K562 (cell line): ENCODE results near the gene CCDC85C. TPM values are rescaled to one million over a fixed set of nuclear protein-coding genes. Genes with fewer than 3 reads are reported as not detected.
A peak's percentile ranks its signal among the peaks of the same experiment; 100 is the strongest.

Source experiments
- ATAC-seq: fragments of 200-7000 bp; cut with Tn5 transposase; 3 replicates; pipeline ENCODE4 v1.9.1; 2020; ENCODE audit warnings: moderate library complexity
- BruUV-seq: library from RNA; stranded (reverse); fragments of 400-500 nt; replicated peaks from 2 replicates; lab custom pipeline; 2021; lab: Mats Ljungman, UMichigan
- CTCF ChIA-PET: fragments of 300-600 bp; formaldehyde crosslinking; extraction: SDS; loops from one replicate; lab custom pipeline; 2021; ENCODE audit warnings: low intra/inter-chr PET ratio; lab: Yijun Ruan, JAX
- POLR2A ChIA-PET: fragments of 300-600, 350-650 bp; sonication (Branson Sonifier 250); formaldehyde crosslinking; extraction: SDS; loops from one replicate; lab custom pipeline; 2021; ENCODE audit warnings: antibody characterized with exemption, inconsistent platforms; lab: Yijun Ruan, JAX
- DNase-seq, 4 experiments: peaks; one replicate each; pipeline versions ENCODE4 v3.0.0 to v3.0.0-alpha.2; 2011 to 2018; ENCODE audit warnings: low spot score in 3 of 4, mixed read lengths in 3 of 4; ENCODE audit errors: extremely low read depth in 1 of 4
- FAIRE-seq: peaks from 2 replicates; lab custom pipeline; 2011; peaks lifted over from hg19 to GRCh38; lab: Jason Lieb, UNC
- H2AFZ ChIP-seq: 2 replicates; pipeline ENCODE4 v1.6.0; 2011; ENCODE audit warnings: low read depth, low read length, control low read depth, inconsistent platforms
- H3K27ac ChIP-seq: fragments of 200-600 bp; 3 replicates; pipeline ENCODE4 v1.8.0; 2011; ENCODE audit warnings: low read depth, mild to moderate bottlenecking, control low read depth, inconsistent platforms, low read length, moderate library complexity, mixed read lengths; ENCODE audit errors: extremely low read depth
- H3K27me3 ChIP-seq, 2 experiments: fragments of 300-600 bp in 1 of 2; 2 replicates in 1 of 2; 3 replicates in 1 of 2; pipeline versions ENCODE4 v1.6.0 to v1.8.0; 2011; ENCODE audit warnings: inconsistent platforms in 2 of 2, low read length in 2 of 2, mild to moderate bottlenecking in 1 of 2, mixed read lengths in 1 of 2, moderate library complexity in 1 of 2; ENCODE audit not compliant: control insufficient read depth in 2 of 2, insufficient read depth in 2 of 2
- H3K36me3 ChIP-seq: fragments of 300-600 bp; 3 replicates; pipeline ENCODE4 v1.8.0; 2011; ENCODE audit warnings: mild to moderate bottlenecking, low read length, inconsistent platforms; ENCODE audit not compliant: control insufficient read depth, insufficient read depth
- H3K4me1 ChIP-seq, 2 experiments: fragments of 200-600 bp in 1 of 2; replicated peaks in 1 of 2; 2 replicates in 1 of 2; 3 replicates in 1 of 2; pipeline versions ENCODE4 v1.5.1 to v1.8.0; 2011; ENCODE audit warnings: inconsistent platforms in 2 of 2, low read length in 2 of 2, mild to moderate bottlenecking in 1 of 2, mixed read lengths in 1 of 2, moderate library complexity in 1 of 2; ENCODE audit not compliant: control insufficient read depth in 2 of 2, insufficient read depth in 2 of 2
- H3K4me2 ChIP-seq: 2 replicates; pipeline ENCODE4 v1.6.1; 2011; ENCODE audit warnings: low read length, control low read depth, inconsistent platforms, mixed read lengths; ENCODE audit not compliant: insufficient read depth
- H3K4me3 ChIP-seq: fragments of 200-600 bp; sonication (generic), shearing (Covaris generic); 2 replicates; pipeline ENCODE4 v1.5.1; 2016; ENCODE audit warnings: control low read depth, inconsistent platforms
- H3K79me2 ChIP-seq: fragments of 200-600 bp; 3 replicates; pipeline ENCODE4 v1.8.0; 2011; ENCODE audit warnings: low read length, inconsistent platforms; ENCODE audit not compliant: control insufficient read depth, insufficient read depth
- H3K9ac ChIP-seq, 2 experiments: 2 replicates each; pipeline versions ENCODE4 v1.6.0 to v1.6.1; 2011; ENCODE audit warnings: low read depth in 2 of 2, low read length in 2 of 2, control low read depth in 1 of 2, inconsistent platforms in 1 of 2, mild to moderate bottlenecking in 1 of 2, mixed read lengths in 1 of 2; ENCODE audit not compliant: insufficient read depth in 1 of 2
- H3K9me1 ChIP-seq: one replicate; pipeline ENCODE4 v1.6.0; 2011; ENCODE audit warnings: inconsistent platforms, mild to moderate bottlenecking, low read length, moderate library complexity; ENCODE audit not compliant: control insufficient read depth, insufficient read depth
- H3K9me3 ChIP-seq: replicated peaks from 2 replicates; pipeline ENCODE4 v1.5.1; 2011; ENCODE audit warnings: low read depth, low read length, inconsistent platforms; ENCODE audit not compliant: control insufficient read depth, insufficient read depth
- H4K20me1 ChIP-seq: replicated peaks from 2 replicates; pipeline ENCODE4 v1.6.1; 2011; ENCODE audit warnings: low read length, inconsistent platforms, mixed read lengths; ENCODE audit not compliant: control insufficient read depth, insufficient read depth
- BMI1 ChIP-seq: fragments of 150-350 bp; IDR thresholded peaks from 2 replicates; pipeline ENCODE4 v1.6.1; 2014; ENCODE audit warnings: low read length
- BRCA1 ChIP-seq, 2 experiments: fragments of 450-650 bp in 1 of 2; sonication (generic) in 1 of 2; formaldehyde crosslinking in 1 of 2; IDR thresholded peaks; 2 replicates each; pipeline versions ENCODE4 v1.5.0 to v1.6.1; 2017 to 2020; ENCODE audit warnings: mild to moderate bottlenecking in 1 of 2, missing genetic modification reagents in 1 of 2
- DIDO1 ChIP-seq: fragments of 450-650 bp; IDR thresholded peaks from 2 replicates; pipeline ENCODE4 v1.6.1; 2016; ENCODE audit warnings: low read depth, missing biosample characterization, missing genetic modification characterization
- ELF1 ChIP-seq: fragments of 200-800 bp; sonication (Bioruptor generic); IDR thresholded peaks from 2 replicates; pipeline ENCODE4 v1.6.1; 2016; ENCODE audit warnings: missing genetic modification characterization, missing compliant biosample characterization
- EZH2 ChIP-seq: IDR thresholded peaks from 2 replicates; pipeline ENCODE4 v1.6.1; 2012; ENCODE audit warnings: low read depth, mild to moderate bottlenecking, inconsistent platforms, low read length, borderline replicate concordance
- FOSL1 ChIP-seq: fragments of 200-800 bp; sonication (Bioruptor generic); conservative IDR thresholded peaks from 2 replicates; pipeline ENCODE4 v1.6.1; 2016; ENCODE audit warnings: missing genetic modification characterization, missing compliant biosample characterization
- IRF2 ChIP-seq: sonication (generic); formaldehyde crosslinking; IDR thresholded peaks from 2 replicates; pipeline ENCODE4 v1.8.1; 2022; ENCODE audit warnings: mild to moderate bottlenecking, missing genetic modification reagents
- KDM1A ChIP-seq, 2 experiments: fragments of 450-650 bp; IDR thresholded peaks; 2 replicates each; pipeline ENCODE4 v1.6.1; 2016; ENCODE audit warnings: mild to moderate bottlenecking in 2 of 2
- MCM2 ChIP-seq: fragments of 450-650 bp; IDR thresholded peaks from 2 replicates; pipeline ENCODE4 v1.6.1; 2017; ENCODE audit warnings: low read depth, mild to moderate bottlenecking
- MECOM ChIP-seq: fragments of 250-450 bp; sonication (Bioruptor Pico); IDR thresholded peaks from 2 replicates; pipeline ENCODE4 v1.8.0; 2022; ENCODE audit warnings: inconsistent platforms
- RBM25 ChIP-seq: fragments of 200-400 bp; formaldehyde crosslinking; IDR thresholded peaks from 2 replicates; pipeline ENCODE4 v1.6.1; 2018; ENCODE audit warnings: low read length, low read depth, moderate library complexity; ENCODE audit not compliant: severe bottlenecking
- TAL1 ChIP-seq: fragments of 450-650 bp; IDR thresholded peaks from 2 replicates; pipeline ENCODE4 v1.6.1; 2016; ENCODE audit warnings: mild to moderate bottlenecking
- TEAD4 ChIP-seq, 2 experiments: sonication (generic) in 1 of 2; formaldehyde crosslinking in 1 of 2; IDR thresholded peaks; 2 replicates each; pipeline versions ENCODE4 v1.6.1 to v1.8.0; 2012 to 2022; ENCODE audit warnings: borderline replicate concordance in 1 of 2, inconsistent platforms in 1 of 2, low read length in 1 of 2, mild to moderate bottlenecking in 1 of 2, missing genetic modification reagents in 1 of 2
- YY1 ChIP-seq, 3 experiments: IDR thresholded peaks; 2 replicates each; pipeline ENCODE4 v1.6.1; 2011; ENCODE audit warnings: low read length in 2 of 3, mild to moderate bottlenecking in 2 of 3, moderate library complexity in 2 of 3, borderline replicate concordance in 1 of 3, control low read depth in 1 of 3, low read depth in 1 of 3; ENCODE audit not compliant: insufficient read depth in 3 of 3, insufficient replicate concordance in 2 of 3, control insufficient read depth in 1 of 3, insufficient read length in 1 of 3; ENCODE audit errors: extremely low read depth in 1 of 3
- ZNF589 ChIP-seq: fragments of 200-800 bp; sonication (Bioruptor generic); IDR thresholded peaks from 2 replicates; pipeline ENCODE4 v1.6.1; 2016; ENCODE audit warnings: low read depth, missing genetic modification characterization, missing compliant biosample characterization
- WGBS: fragments of 100-300 bp; shearing (Covaris generic); methylation state at CpG from one replicate; pipeline ENCODE4 v1.1.6; 2016; ENCODE audit warnings: low coverage, mixed read lengths; ENCODE audit not compliant: insufficient coverage; ENCODE audit errors: missing lambda C conversion rate; 5-methylcytosine and 5-hydroxymethylcytosine counted together
- in situ Hi-C: fragments of 300-500 bp; cut with MboI; formaldehyde crosslinking; loops from 4 replicates; pipeline ENCODE4 v1.15.0; 2018; ENCODE audit warnings: inconsistent platforms, mixed read lengths
- intact Hi-C: fragments of 100-400 bp; cut with micrococcal nuclease; formaldehyde crosslinking; loops from 2 replicates; pipeline ENCODE4 v1.14.2; 2022
- polyA plus RNA-seq, 8 experiments: library from polyadenylated mRNA; depleted of rRNA in 4 of 8; stranded (reverse) in 5 of 8; unstranded in 3 of 8; fragments of >200 nt; fragmentation: Nextera tagmentation in 2 of 8; fragmentation: Illumina TruSeq in 1 of 8; extraction: Ambion mirVana in 2 of 8; extraction: Trizol in 1 of 8; gene quantifications; 2 replicates each; pipeline versions ENCODE4 v1.2.1 to v1.2.3, GENCODE V29; 2011 to 2014; ENCODE audit warnings: inconsistent platforms in 1 of 8, missing spikeins in 1 of 8
- total RNA-seq, 7 experiments: library from RNA; depleted of rRNA in 6 of 7; stranded (reverse); fragments of >200 nt in 6 of 7; fragmentation: Illumina TruSeq in 2 of 7; extraction: Trizol in 2 of 7; gene quantifications; 2 replicates each; pipeline versions ENCODE4 v1.2.1 to v1.2.3, GENCODE V29; 2011 to 2021; ENCODE audit warnings: low replicate concordance in 1 of 7
- TF ChIP-seq, protein P1 (sequence below): IDR thresholded peaks from 3 replicates; pipeline ENCODE4 v1.6.1; 2011; ENCODE audit warnings: borderline replicate concordance, mild to moderate bottlenecking, moderate library complexity; ENCODE audit not compliant: insufficient read length; ENCODE audit errors: extremely low read depth
- TF ChIP-seq, protein P2 (sequence below): fragments of 250-450 bp; sonication (Bioruptor Pico); IDR thresholded peaks from 2 replicates; pipeline ENCODE4 v1.5.0; 2020; ENCODE audit warnings: mild to moderate bottlenecking

The CCDC85C gene
- total and polyA plus RNA-seq, 9 of the 15 experiments (the other 6 are each of a cell fraction or from before 2014, with no cell fraction given) = 0.18 to 22.0 (median 6.3) TPM

GRCh38 chr14:99600232-99600888, 3.6 kb downstream of the CCDC85C start:
- Histone ChIP-seq H3K4me3 (no peak overlapping the region), H3K27me3 (no peaks in the 10 kb centered on the region), H2AFZ (no peak overlapping the region), H3K79me2 (peaks cover 46% of the 10 kb centered on the region), H3K4me1 (peaks cover 20 to 34% of the 10 kb centered on the region in 2 experiments), H3K9me1 (peaks cover 2% of the 10 kb centered on the region), H3K9ac (peak overlapping the region in 1 of 2 experiments; percentile 4; a peak in 1 of 4 replicates), H3K9me3 (no peaks in the 10 kb centered on the region), H3K4me2 (no peak overlapping the region), H3K36me3 (no peaks in the 10 kb centered on the region; the same call in 2 of the 3 replicates), H4K20me1 (peaks cover 47% of the 10 kb centered on the region), H3K27ac (no peak overlapping the region)
- DNase-seq = peak in 1 of 4 experiments; percentile 33
- BruUV-seq = no TSS peak
- in situ Hi-C loops (no loop called here), intact Hi-C loops (no loop called here)
- ChIA-PET POLR2A (interaction anchor here (0.7 kb wide), 1 partner anchor 15 kb away, joined by 3 read pairs; no protein-coding TSS in a partner anchor), CTCF (no interaction called here)
- FAIRE-seq = peak; percentile 48
- ATAC-seq = no peak
- 19% methylated on average over 3 of the region's 3 CpGs for WGBS
- no peak for TF ChIP-seq MECOM (CRISPR knock-in tag)
- no peak for TF ChIP-seq BRCA1 (IDR thresholded peaks at IDR 0.05)
- TF ChIP-seq BRCA1 (CRISPR knock-in tag; IDR thresholded peaks at IDR 0.05) = no peak
- no peak for TF ChIP-seq EZH2
- peak; percentile 81 to 86 for TF ChIP-seq KDM1A (IDR thresholded peaks at IDR 0.05)
- peak; percentile 42; the same call in 1 of the 2 replicates for TF ChIP-seq FOSL1 (tag)
- peak; percentile 46 for TF ChIP-seq RBM25
- TF ChIP-seq ZNF589 (CRISPR knock-in tag) = no peak
- TF ChIP-seq ELF1 = no peak
- TF ChIP-seq, protein P1, sequence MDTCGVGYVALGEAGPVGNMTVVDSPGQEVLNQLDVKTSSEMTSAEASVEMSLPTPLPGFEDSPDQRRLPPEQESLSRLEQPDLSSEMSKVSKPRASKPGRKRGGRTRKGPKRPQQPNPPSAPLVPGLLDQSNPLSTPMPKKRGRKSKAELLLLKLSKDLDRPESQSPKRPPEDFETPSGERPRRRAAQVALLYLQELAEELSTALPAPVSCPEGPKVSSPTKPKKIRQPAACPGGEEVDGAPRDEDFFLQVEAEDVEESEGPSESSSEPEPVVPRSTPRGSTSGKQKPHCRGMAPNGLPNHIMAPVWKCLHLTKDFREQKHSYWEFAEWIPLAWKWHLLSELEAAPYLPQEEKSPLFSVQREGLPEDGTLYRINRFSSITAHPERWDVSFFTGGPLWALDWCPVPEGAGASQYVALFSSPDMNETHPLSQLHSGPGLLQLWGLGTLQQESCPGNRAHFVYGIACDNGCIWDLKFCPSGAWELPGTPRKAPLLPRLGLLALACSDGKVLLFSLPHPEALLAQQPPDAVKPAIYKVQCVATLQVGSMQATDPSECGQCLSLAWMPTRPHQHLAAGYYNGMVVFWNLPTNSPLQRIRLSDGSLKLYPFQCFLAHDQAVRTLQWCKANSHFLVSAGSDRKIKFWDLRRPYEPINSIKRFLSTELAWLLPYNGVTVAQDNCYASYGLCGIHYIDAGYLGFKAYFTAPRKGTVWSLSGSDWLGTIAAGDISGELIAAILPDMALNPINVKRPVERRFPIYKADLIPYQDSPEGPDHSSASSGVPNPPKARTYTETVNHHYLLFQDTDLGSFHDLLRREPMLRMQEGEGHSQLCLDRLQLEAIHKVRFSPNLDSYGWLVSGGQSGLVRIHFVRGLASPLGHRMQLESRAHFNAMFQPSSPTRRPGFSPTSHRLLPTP = no peak
- TF ChIP-seq, protein P2, sequence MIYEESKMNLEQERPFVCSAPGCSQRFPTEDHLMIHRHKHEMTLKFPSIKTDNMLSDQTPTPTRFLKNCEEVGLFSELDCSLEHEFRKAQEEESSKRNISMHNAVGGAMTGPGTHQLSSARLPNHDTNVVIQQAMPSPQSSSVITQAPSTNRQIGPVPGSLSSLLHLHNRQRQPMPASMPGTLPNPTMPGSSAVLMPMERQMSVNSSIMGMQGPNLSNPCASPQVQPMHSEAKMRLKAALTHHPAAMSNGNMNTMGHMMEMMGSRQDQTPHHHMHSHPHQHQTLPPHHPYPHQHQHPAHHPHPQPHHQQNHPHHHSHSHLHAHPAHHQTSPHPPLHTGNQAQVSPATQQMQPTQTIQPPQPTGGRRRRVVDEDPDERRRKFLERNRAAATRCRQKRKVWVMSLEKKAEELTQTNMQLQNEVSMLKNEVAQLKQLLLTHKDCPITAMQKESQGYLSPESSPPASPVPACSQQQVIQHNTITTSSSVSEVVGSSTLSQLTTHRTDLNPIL (CRISPR knock-in tag) = no peak
- TF ChIP-seq DIDO1 = no peak
- TF ChIP-seq TAL1 = no peak
- TF ChIP-seq IRF2 = no peak
- TF ChIP-seq TEAD4 (IDR thresholded peaks at IDR 0.05; ENCODE audit: low read length) = 0 out of 2 replicates have a peak, but pooled peaks have one; percentile 13
- no peak for TF ChIP-seq TEAD4 (CRISPR knock-in tag; IDR thresholded peaks at IDR 0.05; ENCODE audit: borderline replicate concordance)
- TF ChIP-seq BMI1 = no peak
- no peak for TF ChIP-seq MCM2
- TF ChIP-seq YY1 (IDR thresholded peaks at IDR 0.05; ENCODE audit: borderline replicate concordance in 1 of 3, control insufficient read depth in 1 of 3, extremely low read depth in 1 of 3, insufficient read depth in 3 of 3, insufficient read length in 1 of 3, insufficient replicate concordance in 2 of 3, low read depth in 1 of 3, low read length in 2 of 3) = no peak
